LNCaP clone FGC (cell line): Measurements from ENCODE around the gene OR5K1.

Experiments
- DNase-seq: peaks from one replicate; pipeline ENCODE4 v3.0.0-alpha.2; 2011; ENCODE audit warnings: low read depth
- H3K4me3 ChIP-seq: 2 replicates; pipeline ENCODE4 v1.5.1; 2011; ENCODE audit warnings: mild to moderate bottlenecking, low read depth, low read length, control low read depth
- CTCF ChIP-seq: IDR thresholded peaks from 2 replicates; pipeline ENCODE4 v1.5.1; 2012; ENCODE audit warnings: mild to moderate bottlenecking; ENCODE audit not compliant: control insufficient read depth, insufficient read depth; ENCODE audit errors: extremely low read depth

OR5K1 gene

GRCh38 chr3:98497381-98497780, 34.4 kb downstream of the OR5K1 start, which contains the start of gene OR5K2:
TSS of gene OR5K2 (plus strand) at chr3:98497681. CDS start at chr3:98497681, 0 bp downstream.
- DNase-seq, result no peak
- no peak within 1 kb of the TSS for H3K4me3 ChIP-seq
- TF ChIP-seq CTCF, result no peak

- no peak overlapping the region for H3K4me3 ChIP-seq
- TF ChIP-seq CTCF, result no peak
- DNase-seq, result peak; percentile 35
Measured at GRCh38 chr3:98500019-98500418, 37.0 kb downstream of the OR5K1 start.

GRCh38 chr3:98501270-98501669, 38.3 kb downstream of the OR5K1 start:
- TF ChIP-seq CTCF, result no peak
- DNase-seq, result no peak
- no peak overlapping the region for H3K4me3 ChIP-seq

GRCh38 chr3:98501863-98502576, 39.0 kb downstream of the OR5K1 start:
- TF ChIP-seq CTCF, result no peak
- no peak for DNase-seq
- no peak overlapping the region for H3K4me3 ChIP-seq

GRCh38 chr3:98504539-98504938, 41.5 kb downstream of the OR5K1 start:
- no peak overlapping the region for H3K4me3 ChIP-seq
- no peak for DNase-seq
- TF ChIP-seq CTCF, result no peak

- DNase-seq, result no peak
- no peak for TF ChIP-seq CTCF
- H3K4me3 ChIP-seq, result no peak overlapping the region
Measured at GRCh38 chr3:98508582-98508981, 45.6 kb downstream of the OR5K1 start.

- no peak overlapping the region for H3K4me3 ChIP-seq
- no peak for TF ChIP-seq CTCF
- no peak for DNase-seq
Measured at GRCh38 chr3:98512576-98512975, 49.6 kb downstream of the OR5K1 start.
